GM12872 (cell line): Measurements from ENCODE around the gene NUP93.

Source experiments
- TF ChIP-seq, protein P1 (sequence below): IDR thresholded peaks from 3 replicates; pipeline ENCODE4 v1.5.1; 2011; ENCODE audit warnings: low read depth, mild to moderate bottlenecking, low read length, moderate library complexity; ENCODE audit not compliant: insufficient read depth

NUP93 gene

DNA sequence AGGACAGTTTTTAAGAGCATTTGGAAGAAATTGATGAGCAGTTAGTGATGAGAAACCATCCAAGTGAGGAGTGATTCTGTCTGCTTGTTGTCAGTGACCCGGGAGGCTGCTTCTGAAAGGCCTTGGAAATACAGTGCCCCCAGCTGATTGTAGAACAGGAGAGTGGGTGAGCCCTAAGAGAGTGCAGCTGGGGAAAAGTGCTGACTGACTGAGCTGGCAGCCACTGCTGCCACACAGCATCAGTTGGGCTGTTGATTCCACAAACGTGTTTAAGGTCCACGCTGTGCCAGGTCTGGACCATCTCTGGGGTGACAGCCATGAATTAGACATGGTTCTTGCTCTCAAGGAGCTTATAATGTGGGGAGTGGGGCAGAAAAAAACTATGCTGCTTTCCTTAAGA, 18.9 kb downstream of the NUP93 start:
- TF ChIP-seq, protein P1, sequence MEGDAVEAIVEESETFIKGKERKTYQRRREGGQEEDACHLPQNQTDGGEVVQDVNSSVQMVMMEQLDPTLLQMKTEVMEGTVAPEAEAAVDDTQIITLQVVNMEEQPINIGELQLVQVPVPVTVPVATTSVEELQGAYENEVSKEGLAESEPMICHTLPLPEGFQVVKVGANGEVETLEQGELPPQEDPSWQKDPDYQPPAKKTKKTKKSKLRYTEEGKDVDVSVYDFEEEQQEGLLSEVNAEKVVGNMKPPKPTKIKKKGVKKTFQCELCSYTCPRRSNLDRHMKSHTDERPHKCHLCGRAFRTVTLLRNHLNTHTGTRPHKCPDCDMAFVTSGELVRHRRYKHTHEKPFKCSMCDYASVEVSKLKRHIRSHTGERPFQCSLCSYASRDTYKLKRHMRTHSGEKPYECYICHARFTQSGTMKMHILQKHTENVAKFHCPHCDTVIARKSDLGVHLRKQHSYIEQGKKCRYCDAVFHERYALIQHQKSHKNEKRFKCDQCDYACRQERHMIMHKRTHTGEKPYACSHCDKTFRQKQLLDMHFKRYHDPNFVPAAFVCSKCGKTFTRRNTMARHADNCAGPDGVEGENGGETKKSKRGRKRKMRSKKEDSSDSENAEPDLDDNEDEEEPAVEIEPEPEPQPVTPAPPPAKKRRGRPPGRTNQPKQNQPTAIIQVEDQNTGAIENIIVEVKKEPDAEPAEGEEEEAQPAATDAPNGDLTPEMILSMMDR, result no peak

DNA sequence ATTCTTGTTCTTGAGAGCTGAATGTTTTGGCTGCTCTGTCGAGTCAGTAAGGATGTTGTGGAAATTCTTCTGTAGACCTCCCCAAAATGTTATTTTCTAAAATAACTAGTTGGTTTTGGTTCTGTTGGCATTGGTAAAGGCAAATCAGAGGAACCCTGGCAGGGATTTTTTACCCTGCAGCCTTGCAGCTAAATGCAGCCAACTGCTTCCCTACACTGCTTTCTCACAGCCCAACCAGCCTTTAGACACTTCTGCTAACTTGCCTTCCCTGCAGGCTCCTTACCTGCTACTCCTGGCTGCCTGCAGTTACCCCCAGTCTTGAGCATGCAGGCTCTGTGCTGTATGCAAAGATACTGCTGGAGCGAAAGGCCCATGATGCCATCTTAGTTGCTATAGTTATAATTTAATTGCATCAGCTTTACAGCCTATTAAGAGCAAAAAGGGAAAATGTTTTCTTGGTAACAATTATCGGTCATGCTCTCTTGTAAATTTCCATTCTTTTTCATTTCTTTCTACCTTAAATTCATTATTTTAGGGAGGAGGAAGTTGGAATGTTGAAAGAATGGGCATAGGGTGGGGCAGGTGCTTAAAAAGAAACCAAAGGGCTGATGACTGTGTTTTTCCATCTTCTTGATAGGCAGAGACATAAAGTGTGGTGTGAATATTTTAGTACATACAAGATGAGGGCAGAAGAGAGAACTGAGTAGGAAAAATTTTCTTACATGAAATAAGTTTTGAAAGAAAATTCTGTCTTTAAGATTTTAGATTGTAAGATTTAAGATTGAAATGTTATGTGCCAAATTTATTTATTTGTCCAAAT, 20.0 kb downstream of the NUP93 start:
- TF ChIP-seq, protein P1, result no peak

DNA sequence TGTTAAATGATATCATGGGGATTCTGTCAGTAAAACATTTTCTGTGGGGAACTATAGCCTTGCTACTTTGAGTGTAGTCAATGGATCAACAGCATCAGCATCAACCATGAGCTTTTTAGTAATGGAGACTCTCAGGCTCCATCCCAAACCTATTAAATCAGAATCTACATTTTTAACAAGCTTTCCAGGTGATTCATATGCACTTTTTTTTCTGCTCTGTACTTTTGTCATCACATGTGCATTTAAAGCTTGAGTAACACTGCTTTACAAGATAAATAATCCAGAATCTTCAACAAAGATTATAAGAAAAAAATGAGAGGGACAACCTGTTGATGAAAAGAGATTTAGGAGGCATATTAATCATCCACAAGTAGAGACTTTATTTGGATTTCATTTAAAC, 23.5 kb downstream of the NUP93 start:
- TF ChIP-seq, protein P1, result no peak

DNA sequence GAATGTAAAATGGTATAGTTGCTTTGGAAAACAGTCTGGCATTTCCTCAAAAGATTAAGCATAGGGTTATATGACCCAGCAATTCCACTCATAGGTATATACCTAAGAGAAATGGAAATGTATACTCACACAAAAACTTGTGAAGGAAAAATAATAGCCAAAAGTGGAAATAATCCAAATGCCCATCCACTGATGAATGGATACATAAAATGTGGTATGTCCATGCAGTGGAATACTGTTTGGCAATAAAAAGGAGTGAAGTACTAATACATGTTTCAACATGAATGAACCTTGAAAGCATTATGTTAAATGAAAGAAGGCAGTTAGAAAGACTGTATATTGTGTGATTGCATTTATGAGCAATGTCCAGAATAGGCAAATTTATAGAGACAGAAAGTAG, 25.1 kb downstream of the NUP93 start:
- TF ChIP-seq, protein P1, result no peak

DNA sequence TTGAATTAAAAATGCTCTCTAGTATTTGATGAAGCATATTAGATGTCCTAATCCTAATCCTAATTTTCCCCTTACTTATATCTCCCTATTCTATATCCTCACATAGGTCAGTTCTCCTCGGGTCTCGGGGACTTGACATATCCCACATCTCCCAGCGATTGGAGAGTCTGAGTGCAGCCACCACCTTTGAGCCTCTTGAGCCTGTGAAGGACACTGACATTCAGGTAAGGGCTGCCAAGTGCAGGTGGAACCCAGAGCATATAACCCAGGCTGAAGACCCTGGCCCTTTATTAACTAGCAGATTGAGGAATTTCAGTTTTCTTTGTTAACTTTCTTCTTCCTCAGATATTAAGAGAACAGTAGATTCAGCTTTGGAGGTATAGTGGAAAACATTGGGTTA, 28.5 kb downstream of the NUP93 start:
- TF ChIP-seq, protein P1, result no peak

DNA sequence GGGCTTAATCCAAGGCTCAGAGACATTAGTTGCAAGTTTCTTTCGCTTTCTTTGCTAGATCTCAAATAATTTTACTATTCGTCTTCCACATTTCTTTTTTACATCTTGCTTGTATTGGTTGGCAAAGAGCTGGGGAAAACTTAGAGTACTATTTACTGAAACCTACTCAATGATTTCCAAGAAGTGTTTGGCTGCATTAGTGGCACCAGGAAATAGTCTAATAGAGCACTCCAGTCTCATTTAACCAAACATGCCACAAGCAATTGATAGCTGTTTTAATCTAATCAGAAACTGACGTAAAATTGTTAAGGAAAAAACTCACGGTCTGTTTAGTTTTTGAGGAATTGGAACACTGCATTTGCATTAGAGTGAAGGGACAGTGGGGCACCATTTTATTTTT, 29.0 kb downstream of the NUP93 start:
- TF ChIP-seq, protein P1, result no peak

DNA sequence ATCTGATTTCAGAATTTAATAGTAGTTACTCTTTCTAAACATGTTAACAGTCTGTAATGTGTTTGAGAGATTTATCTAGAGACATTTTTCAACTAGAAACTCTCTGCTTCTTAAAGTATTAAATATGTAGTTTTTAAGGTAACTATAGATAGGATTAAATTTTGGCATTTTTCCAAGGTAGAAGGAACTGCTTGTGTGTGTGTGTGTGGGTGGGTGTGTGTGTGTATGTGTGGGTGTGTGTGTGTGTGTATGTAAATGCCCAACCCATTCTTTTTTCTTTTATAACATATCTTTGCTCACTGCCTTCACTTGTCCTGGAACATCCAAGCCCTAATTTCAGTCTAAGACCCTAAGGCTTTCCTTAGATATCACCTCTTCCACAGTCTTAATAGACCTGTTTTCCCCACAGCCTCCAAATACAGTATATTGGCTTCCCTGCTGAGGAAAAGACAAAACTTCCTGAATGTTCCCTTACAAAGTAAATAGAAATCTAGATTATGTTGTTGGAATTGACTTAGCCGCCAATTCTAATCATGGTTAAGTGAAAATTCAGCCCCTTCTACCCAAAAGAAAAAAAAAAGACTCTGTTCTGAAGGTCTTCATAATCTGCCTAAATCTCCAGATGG, 33.5 kb downstream of the NUP93 start:
- TF ChIP-seq, protein P1, result no peak
